GM12864 (cell line): ENCODE results near the gene PRRT4.

Experiments used
- DNase-seq: peaks from one replicate; pipeline ENCODE4 v3.0.0-alpha.2; 2011; ENCODE audit warnings: low read depth
- H3K4me3 ChIP-seq: 2 replicates; pipeline ENCODE4 v1.5.1; 2011; ENCODE audit warnings: mild to moderate bottlenecking, low read depth, low read length, control low read depth
- CTCF ChIP-seq: IDR thresholded peaks from 2 replicates; pipeline ENCODE4 v1.5.1; 2011; ENCODE audit warnings: low read depth, mild to moderate bottlenecking, moderate library complexity, low read length, control low read depth, inconsistent platforms; ENCODE audit errors: missing control alignments

Gene PRRT4

DNA sequence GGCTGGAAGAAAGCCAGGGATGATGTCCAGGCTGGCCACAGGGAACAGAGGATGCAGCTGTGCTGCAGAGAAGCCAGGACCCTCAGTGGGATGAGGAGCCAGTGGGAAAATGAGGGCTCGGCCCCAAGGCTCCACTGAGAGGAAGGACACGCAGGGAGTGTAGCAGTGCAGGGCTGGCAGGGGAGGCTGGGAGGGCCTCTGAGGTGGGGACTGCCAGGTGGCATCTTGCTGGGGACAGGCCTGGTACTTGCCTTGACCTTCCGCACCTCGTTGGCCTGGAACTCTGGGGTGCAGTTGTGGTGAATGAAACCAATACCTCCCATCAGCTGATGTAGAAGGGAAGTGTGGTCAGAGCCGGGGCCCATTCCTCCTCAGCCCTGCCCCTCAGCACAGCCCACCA lies 39.1 kb upstream of the PRRT4 start:
- H3K4me3 ChIP-seq = no peak overlapping the region
- no peak for TF ChIP-seq CTCF
- no peak for DNase-seq

DNA sequence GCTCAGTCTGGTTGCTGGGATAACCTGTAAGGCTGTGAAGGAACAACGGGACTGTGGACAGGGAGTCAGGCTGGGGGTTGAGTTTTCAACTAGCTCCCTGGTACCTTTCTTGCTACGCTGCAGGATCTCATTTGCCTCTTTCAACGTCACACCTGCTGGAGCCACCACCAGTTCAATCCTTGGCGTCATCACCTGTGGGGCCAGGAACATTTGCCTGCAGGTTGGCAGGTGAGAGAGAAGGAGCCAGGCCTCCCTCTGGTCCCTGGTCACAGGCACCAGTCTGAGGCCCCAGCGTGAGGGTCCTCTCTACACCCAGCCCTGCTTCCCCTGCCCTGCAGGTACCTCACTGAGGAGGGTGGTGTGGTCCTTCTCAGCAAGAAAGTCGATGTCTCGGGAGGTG lies 38.5 kb upstream of the PRRT4 start:
- DNase-seq = no peak
- no peak overlapping the region for H3K4me3 ChIP-seq
- TF ChIP-seq CTCF = no peak

DNA sequence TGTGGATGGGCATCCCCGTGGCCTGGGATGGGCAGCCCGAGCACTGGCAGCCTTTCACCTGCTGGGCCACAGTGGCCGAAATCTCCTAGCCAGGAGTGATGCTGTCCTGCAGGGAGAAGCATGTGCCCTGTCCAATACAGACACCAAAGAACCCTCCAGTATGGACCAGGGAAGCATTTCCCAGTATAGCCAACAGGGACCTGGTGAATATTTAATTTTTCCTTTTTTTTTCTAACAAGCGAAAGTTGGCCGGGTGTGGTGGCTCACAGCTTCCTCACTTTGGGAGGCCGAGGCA lies 37.3 kb upstream of the PRRT4 start:
- TF ChIP-seq CTCF = no peak
- DNase-seq = no peak
- no peak overlapping the region for H3K4me3 ChIP-seq

DNA sequence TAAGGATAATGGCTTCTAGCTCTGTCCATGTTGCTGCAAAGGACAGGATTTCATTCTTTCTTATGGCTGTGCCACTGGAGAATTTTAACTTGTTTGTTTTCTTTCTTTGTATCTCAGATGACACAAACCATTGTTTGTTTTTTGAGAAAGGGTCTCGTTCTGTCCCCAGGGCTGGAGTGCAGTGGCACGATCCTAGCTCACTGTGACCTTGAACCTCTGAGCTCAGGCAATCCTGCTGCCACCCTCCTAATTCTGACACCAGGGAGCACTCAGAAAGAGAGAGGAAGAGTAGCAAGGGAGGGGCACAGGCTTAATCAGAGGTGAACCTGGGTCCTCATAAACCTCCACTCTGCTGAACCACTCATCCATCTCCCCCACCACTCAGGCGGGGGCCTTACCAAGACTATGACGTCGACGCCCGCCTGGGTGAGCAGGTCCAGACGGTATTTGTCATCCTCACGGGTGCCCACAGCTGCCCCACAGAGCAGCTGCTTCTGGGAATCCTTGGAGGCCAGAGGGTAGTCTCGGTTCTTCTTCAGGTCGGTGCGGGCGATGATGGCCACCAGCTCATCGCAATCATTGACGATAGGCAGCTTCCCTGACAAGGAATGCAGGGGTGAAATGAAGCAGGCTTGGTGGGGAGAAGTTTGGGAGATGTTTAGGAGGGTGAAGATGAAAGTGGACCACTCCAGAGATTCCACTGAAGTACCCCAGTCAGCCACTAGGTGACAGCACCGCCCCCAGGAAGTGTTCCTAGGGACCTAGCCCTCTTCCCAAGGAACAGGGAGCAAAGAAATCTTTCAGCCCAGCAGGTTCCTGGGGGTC lies 36.7 kb upstream of the PRRT4 start:
- no peak overlapping the region for H3K4me3 ChIP-seq
- no peak for DNase-seq
- peak; percentile 99 for TF ChIP-seq CTCF

GRCh38 chr7:128396357-128396756 lies 34.9 kb upstream of the PRRT4 start:
- DNase-seq = no peak
- no peak for TF ChIP-seq CTCF
- H3K4me3 ChIP-seq = no peak overlapping the region

- no peak overlapping the region for H3K4me3 ChIP-seq
- DNase-seq = no peak
- TF ChIP-seq CTCF = peak; percentile 15
Observed at GRCh38 chr7:128395748-128396147, 34.3 kb upstream of the PRRT4 start.

DNA sequence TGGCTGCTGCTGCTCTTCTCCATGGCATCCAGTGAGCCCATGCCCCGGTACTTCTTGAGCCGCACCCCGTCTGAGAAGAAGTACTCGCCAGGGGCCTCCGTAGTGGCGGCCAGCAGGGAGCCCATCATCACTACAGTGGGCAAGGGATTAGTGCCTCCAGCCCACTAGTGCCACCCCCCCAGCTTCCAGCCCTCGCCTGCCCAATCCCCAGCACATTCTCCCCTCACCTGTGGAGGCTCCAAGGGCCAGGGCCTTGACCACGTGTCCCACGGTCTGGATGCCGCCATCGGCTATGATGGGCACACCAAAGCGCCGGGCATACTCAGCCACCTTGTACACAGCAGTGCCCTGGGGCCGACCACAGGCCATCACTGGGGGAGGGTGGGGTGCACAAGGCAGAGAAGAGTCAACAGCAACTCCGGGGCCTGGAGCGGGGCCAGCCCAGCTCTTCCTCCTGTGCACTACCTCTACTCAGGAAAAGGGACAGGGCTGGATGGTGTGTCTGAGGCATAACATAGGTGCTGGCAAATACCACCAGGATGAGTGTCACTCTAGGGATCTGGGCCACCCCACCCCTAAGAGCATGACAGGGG lies 33.5 kb upstream of the PRRT4 start:
- no peak for DNase-seq
- TF ChIP-seq CTCF = no peak
- H3K4me3 ChIP-seq = no peak overlapping the region
